Smooth muscle cell (in vitro differentiated cells): ENCODE results near the gene INPP5A. TPM values are rescaled to one million over a fixed set of nuclear protein-coding genes. Genes with fewer than 3 reads are reported as not detected.

Source experiments
- DNase-seq: peaks from one replicate; lab custom pipeline; 2025; ENCODE audit not compliant: unreplicated experiment; lab: John Stamatoyannopoulos, UW
- H2AFZ ChIP-seq: fragments of 200-600 bp; sonication (generic); 2 replicates; pipeline ENCODE4 v1.6.0; 2016; ENCODE audit warnings: antibody characterized with exemption, low read depth, mild to moderate bottlenecking
- H3F3A ChIP-seq: fragments of 200-600 bp; sonication (generic); 2 replicates; pipeline ENCODE4 v1.6.0; 2017; ENCODE audit warnings: antibody characterized with exemption, low read depth
- H3K27ac ChIP-seq: fragments of 200-600 bp; sonication (generic); 2 replicates; pipeline ENCODE4 v1.5.1; 2016; ENCODE audit warnings: low read depth, mild to moderate bottlenecking
- H3K27me3 ChIP-seq: fragments of 200-600 bp; sonication (generic); 2 replicates; pipeline ENCODE4 v1.6.1; 2016; ENCODE audit warnings: low read depth, mild to moderate bottlenecking
- H3K36me3 ChIP-seq: fragments of 200-600 bp; sonication (generic); 2 replicates; pipeline ENCODE4 v1.5.1; 2016; ENCODE audit warnings: low read depth
- H3K4me1 ChIP-seq: fragments of 200-600 bp; sonication (generic); 2 replicates; pipeline ENCODE4 v1.5.1; 2016; ENCODE audit warnings: low read depth
- H3K4me2 ChIP-seq: fragments of 200-600 bp; sonication (generic); 2 replicates; pipeline ENCODE4 v1.6.0; 2016; ENCODE audit warnings: mild to moderate bottlenecking
- H3K4me3 ChIP-seq: fragments of 200-600 bp; sonication (generic); 2 replicates; pipeline ENCODE4 v1.5.1; 2016; ENCODE audit warnings: mild to moderate bottlenecking
- H3K79me2 ChIP-seq: fragments of 200-600 bp; sonication (generic); 2 replicates; pipeline ENCODE4 v1.6.0; 2016; ENCODE audit warnings: low read depth, mild to moderate bottlenecking
- H3K9ac ChIP-seq: fragments of 200-600 bp; sonication (generic); 2 replicates; pipeline ENCODE4 v1.6.0; 2016; ENCODE audit warnings: low read depth
- H3K9me3 ChIP-seq: fragments of 200-600 bp; sonication (generic); replicated peaks from 2 replicates; pipeline ENCODE4 v1.5.1; 2016; ENCODE audit warnings: low read depth
- H4K20me1 ChIP-seq: fragments of 200-600 bp; sonication (generic); 2 replicates; pipeline ENCODE4 v1.6.0; 2016; ENCODE audit warnings: low read depth
- CTCF ChIP-seq: fragments of 200-600 bp; sonication (generic); IDR thresholded peaks from 2 replicates; pipeline ENCODE4 v1.5.1; 2017; ENCODE audit warnings: borderline replicate concordance, mild to moderate bottlenecking, antibody characterized with exemption; ENCODE audit not compliant: insufficient read depth, poor library complexity, severe bottlenecking
- WGBS: methylation state at CpG from one replicate; pipeline ENCODE4 v1.1.7; 2016; ENCODE audit warnings: low lambda C conversion rate; 5-methylcytosine and 5-hydroxymethylcytosine counted together
- polyA plus RNA-seq: library from polyadenylated mRNA; unstranded; fragments of >200 nt; fragmentation: Nextera tagmentation; extraction: Ambion mirVana; gene quantifications from 2 replicates; pipeline ENCODE4 v1.2.1, GENCODE V29; 2016
- total RNA-seq: library from RNA; depleted of rRNA; stranded (reverse); fragments of >200 nt; gene quantifications from 2 replicates; pipeline ENCODE4 v1.2.3, GENCODE V29; 2014

Gene INPP5A
- total and polyA plus RNA-seq, 2 experiments from 2014 or later = 48.0 to 55.9 TPM

GRCh38 chr10:132707776-132708171, 170.2 kb downstream of the INPP5A start:
- Histone ChIP-seq H4K20me1 (peaks cover 7% of the 10 kb centered on the region), H3K9me3 (no peaks in the 10 kb centered on the region), H3K36me3 (peaks cover 15% of the 10 kb centered on the region)

DNA sequence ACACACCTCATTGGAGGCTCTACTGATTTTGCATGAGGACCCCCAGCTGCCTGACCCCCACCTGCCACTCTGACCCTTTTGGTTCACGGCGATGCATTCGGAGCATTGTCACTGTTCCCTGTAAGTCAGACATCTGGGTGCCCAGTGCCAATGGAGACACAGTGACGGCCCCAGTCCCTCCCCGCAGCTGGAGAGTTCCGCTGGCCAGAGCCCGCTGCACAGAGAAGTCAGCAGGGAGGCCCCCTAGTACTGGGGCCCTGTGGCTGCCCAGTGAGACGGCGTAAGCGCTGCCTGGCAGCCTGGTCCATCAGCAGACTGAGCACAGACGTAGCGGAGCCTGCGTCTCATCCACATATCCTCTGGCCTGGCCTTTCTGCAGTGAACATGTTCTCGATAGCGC, 170.9 kb downstream of the INPP5A start:
- TF ChIP-seq CTCF = no peak
- Histone ChIP-seq H3K9ac (no peak overlapping the region), H3K27me3 (no peaks in the 10 kb centered on the region), H3K9me3 (no peaks in the 10 kb centered on the region), H3K4me3 (no peak overlapping the region), H4K20me1 (peaks cover 7% of the 10 kb centered on the region), H3K4me2 (no peak overlapping the region), H3K27ac (no peak overlapping the region), H3K36me3 (peaks cover 15% of the 10 kb centered on the region), H3K4me1 (no peaks in the 10 kb centered on the region), H3F3A (no peaks in the 10 kb centered on the region), H2AFZ (no peak overlapping the region), H3K79me2 (no peaks in the 10 kb centered on the region)
- 97% methylated on average over 15 of the region's 15 CpGs for WGBS
- DNase-seq = no peak

More at GRCh38 chr10:132707776-132708171, 170.2 kb downstream of the INPP5A start:
- WGBS = 98% methylated on average over 15 of the region's 15 CpGs
- Histone ChIP-seq H3K27ac (no peak overlapping the region), H3K27me3 (no peaks in the 10 kb centered on the region), H3K4me1 (no peaks in the 10 kb centered on the region), H3K79me2 (no peaks in the 10 kb centered on the region), H2AFZ (no peak overlapping the region), H3K9ac (no peak overlapping the region), H3K4me2 (no peak overlapping the region), H3F3A (no peaks in the 10 kb centered on the region), H3K4me3 (no peak overlapping the region)
- no peak for TF ChIP-seq CTCF
- no peak for DNase-seq

- TF ChIP-seq CTCF = no peak
- Histone ChIP-seq H3K36me3 (peaks cover 15% of the 10 kb centered on the region), H3K4me1 (peaks cover 2% of the 10 kb centered on the region), H3K27ac (no peak overlapping the region), H2AFZ (no peak overlapping the region), H3K27me3 (no peaks in the 10 kb centered on the region), H3K9me3 (no peaks in the 10 kb centered on the region), H3K4me2 (no peak overlapping the region), H3F3A (no peaks in the 10 kb centered on the region), H3K79me2 (no peaks in the 10 kb centered on the region), H4K20me1 (peaks cover 7% of the 10 kb centered on the region), H3K4me3 (no peak overlapping the region), H3K9ac (no peak overlapping the region)
- no peak for DNase-seq
- 87% methylated on average over 4 of the region's 4 CpGs for WGBS
Observed at GRCh38 chr10:132708936-132709335, 171.3 kb downstream of the INPP5A start.

DNA sequence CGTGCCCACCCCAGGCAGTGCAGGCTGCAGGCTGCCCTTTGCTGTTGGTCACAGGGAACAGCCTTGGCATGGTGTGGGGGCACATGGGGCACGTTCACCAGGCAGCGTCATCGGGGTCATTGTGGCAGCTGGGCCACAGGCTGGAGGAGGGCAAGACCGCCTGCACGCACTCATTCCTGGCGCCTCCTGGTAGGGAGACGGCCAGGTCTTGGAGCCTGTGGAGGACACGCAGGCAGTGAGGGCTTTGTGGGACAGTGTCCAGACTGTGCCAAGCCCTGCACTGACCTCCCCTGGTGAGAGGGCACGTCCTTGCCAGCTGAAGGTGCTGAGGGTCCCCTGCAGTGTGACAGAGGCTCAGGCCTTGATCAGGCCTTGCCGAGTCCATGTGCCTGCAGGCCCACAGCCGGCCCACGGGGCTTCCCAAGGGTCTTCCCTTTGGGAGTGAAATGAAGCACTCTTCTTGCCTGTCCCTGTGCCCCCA, 171.9 kb downstream of the INPP5A start:
- WGBS = 96% methylated on average over 12 of the region's 13 CpGs
- no peak for TF ChIP-seq CTCF

More for the DNA sequence above, 171.9 kb downstream of the INPP5A start:
- Histone ChIP-seq H4K20me1 (peaks cover 7% of the 10 kb centered on the region), H3K27me3 (no peaks in the 10 kb centered on the region), H3K27ac (no peak overlapping the region), H3K4me2 (no peak overlapping the region), H3F3A (no peaks in the 10 kb centered on the region), H3K9ac (no peak overlapping the region), H3K4me1 (peaks cover 4% of the 10 kb centered on the region), H2AFZ (no peak overlapping the region), H3K4me3 (no peak overlapping the region), H3K79me2 (no peaks in the 10 kb centered on the region), H3K9me3 (no peaks in the 10 kb centered on the region), H3K36me3 (peaks cover 15% of the 10 kb centered on the region)
- no peak for DNase-seq
